GM20000 (cell line): ENCODE measurements around the gene SYT13.

Experiments
- DNase-seq: peaks from one replicate; pipeline ENCODE4 v3.0.0; 2012; ENCODE audit warnings: low spot score
- CTCF ChIP-seq: IDR thresholded peaks from 2 replicates; pipeline ENCODE4 v1.5.1; 2012; ENCODE audit warnings: mild to moderate bottlenecking, control low read depth; ENCODE audit errors: extremely low read depth, missing control alignments

Gene SYT13

GRCh38 chr11:45226901-45227300, 59.2 kb downstream of the SYT13 start:
- DNase-seq, result no peak
- no peak for TF ChIP-seq CTCF

DNA sequence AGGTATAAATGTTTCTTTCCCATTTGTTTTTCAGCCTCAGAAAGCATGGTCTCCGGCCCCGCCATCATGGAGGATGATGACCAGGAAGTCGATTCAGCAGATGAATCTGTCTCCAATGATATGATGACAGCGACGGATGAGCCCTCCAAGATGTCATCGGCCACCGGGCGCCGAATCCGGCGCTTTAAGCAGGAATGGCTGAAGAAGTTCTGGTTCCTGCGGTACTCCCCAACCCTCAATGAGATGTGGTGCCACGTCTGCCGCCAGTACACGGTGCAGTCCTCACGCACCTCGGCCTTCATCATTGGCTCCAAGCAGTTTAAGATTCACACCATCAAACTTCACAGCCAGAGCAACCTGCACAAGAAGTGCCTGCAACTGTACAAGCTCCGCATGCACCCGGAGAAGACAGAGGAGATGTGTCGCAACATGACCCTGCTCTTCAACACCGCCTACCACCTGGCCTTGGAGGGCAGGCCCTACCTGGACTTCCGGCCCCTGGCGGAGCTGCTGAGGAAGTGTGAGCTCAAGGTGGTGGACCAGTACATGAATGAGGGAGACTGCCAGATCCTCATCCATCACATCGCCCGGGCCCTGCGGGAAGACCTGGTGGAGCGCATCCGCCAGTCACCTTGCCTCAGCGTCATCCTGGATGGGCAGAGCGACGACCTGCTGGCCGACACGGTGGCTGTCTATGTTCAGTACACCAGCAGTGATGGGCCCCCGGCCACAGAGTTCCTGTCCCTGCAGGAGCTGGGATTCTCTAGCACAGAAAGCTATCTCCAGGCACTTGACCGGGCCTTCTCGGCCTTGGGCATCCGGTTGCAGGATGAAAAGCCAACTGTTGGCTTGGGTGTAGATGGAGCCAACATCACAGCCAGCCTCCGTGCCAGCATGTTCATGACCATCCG, 59.9 kb downstream of the SYT13 start:
- TF ChIP-seq CTCF, result no peak
- DNase-seq, result no peak

DNA sequence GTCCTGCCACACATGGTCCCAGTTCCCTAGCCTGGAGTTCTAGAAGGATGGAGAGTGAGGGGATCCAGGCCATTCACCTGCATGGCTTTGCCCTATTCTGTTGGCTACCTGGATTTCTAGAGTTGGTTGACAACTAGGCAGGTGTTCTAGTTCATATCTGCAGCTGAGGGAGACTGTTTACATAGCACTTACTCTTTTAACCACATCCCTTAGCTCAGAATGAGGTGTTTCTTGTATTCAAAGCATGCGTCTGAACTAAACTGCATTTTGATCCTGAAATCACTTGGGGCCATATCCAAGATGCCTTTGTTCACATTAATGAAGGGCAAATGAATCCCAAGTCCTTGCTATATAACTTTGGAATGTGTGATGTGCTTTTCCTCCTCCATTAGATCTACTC, 60.9 kb downstream of the SYT13 start:
- TF ChIP-seq CTCF, result no peak

GRCh38 chr11:45224766-45225165, 61.4 kb downstream of the SYT13 start:
- DNase-seq, result no peak
- no peak for TF ChIP-seq CTCF

More for the DNA sequence above, 60.9 kb downstream of the SYT13 start:
- DNase-seq, result no peak

DNA sequence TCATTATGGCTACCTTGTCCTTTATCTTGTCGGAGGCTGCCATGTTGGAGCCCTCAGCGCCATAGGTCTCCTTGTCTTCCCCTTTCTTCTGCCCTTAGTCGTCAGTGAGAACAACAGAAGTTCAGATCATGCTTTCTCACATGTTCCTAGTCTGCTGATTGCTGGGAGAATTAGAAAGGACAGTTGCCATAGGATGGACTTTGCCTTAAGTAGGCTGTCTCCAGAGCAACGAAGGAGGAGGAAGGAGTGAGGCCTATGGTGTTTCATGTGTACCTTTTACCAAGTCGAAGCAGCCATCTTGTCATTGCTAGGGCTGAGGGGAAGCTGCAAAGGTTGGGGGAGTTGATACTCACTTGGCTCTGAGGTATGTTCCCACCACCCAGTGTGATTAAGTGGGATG, 62.6 kb downstream of the SYT13 start:
- TF ChIP-seq CTCF, result no peak
- no peak for DNase-seq

GRCh38 chr11:45219411-45219810, 66.7 kb downstream of the SYT13 start:
- no peak for TF ChIP-seq CTCF
- no peak for DNase-seq

- TF ChIP-seq CTCF, result no peak
- no peak for DNase-seq
Measured at GRCh38 chr11:45218705-45219104, 67.4 kb downstream of the SYT13 start.
